Measurements from ENCODE around the gene E4F1. TPM values are rescaled to one million over a fixed set of nuclear protein-coding genes. Genes with fewer than 3 reads are reported as not detected.

Gene E4F1
- total and polyA plus RNA-seq, 10 of the 15 experiments (the other 5 are each of a cell fraction or from before 2014, with no cell fraction given), result 0.23 to 36.5 (median 14.5) TPM

GRCh38 chr16:2204416-2205103, 18.8 kb upstream of the E4F1 start:
- peak overlapping the region; percentile 93 for H3K4me3 ChIP-seq
- H3K9ac ChIP-seq (ENCODE audit: control insufficient read depth, insufficient read depth, low read length), result peak overlapping the region; percentile 78
- ChIA-PET CTCF (interaction anchor here (1.3 kb wide), 1 partner anchor 10 kb away, joined by 6 read pairs; the partner anchor contains the start of gene PGP), RAD21 (ENCODE audit: unreplicated experiment) (interaction anchor here (1.0 kb wide), 1 partner anchor 47 kb away, joined by 3 read pairs; the partner anchor contains the start of gene ECI1), POLR2A (interaction anchor here (0.6 to 1.4 kb wide), 3 partner anchors 9 to 46 kb away, joined by 3 to 5 read pairs (median 3); partner anchors contain the start of gene PGP), SMC1A (ENCODE audit: uncharacterized antibody, unreplicated experiment) (no interaction called here)
- H3K4me2 ChIP-seq (ENCODE audit: control insufficient read depth, insufficient read depth), result peak overlapping the region; percentile 89
- intact Hi-C loops (cut with micrococcal nuclease; ENCODE audit: unreplicated experiment), result loop anchor here (5.0 kb wide), 1 partner anchor 48 kb away; the partner anchor contains the start of gene ECI1
- peak overlapping the region; percentile 96 for H3K27ac ChIP-seq (ENCODE audit: control insufficient read depth, insufficient read depth)
- peak; percentile 11 for ATAC-seq
- DNase-seq (ENCODE audit: low read depth, low spot score), result no peak
- H3K36me3 ChIP-seq (ENCODE audit: control insufficient read depth in 2 of 2, insufficient read depth in 2 of 2, low read length in 1 of 2), result peaks cover 8 to 16% of the 10 kb centered on the region in 2 experiments; a peak in 3 of 4 replicates
- FAIRE-seq, result no peak
- H3K79me2 ChIP-seq (ENCODE audit: control insufficient read depth, insufficient read depth, low read length), result peaks cover 20% of the 10 kb centered on the region
- WGBS (ENCODE audit: insufficient coverage, insufficient replicate concordance, low lambda C conversion rate, missing lambda C conversion rate), result 78% methylated on average over 12 of the region's 13 CpGs
- H3K4me1 ChIP-seq (ENCODE audit: control insufficient read depth, insufficient read depth, low read length), result peaks cover 6% of the 10 kb centered on the region; the same call in 1 of the 2 replicates
- peak overlapping the region; percentile 84 for H2AFZ ChIP-seq (ENCODE audit: control insufficient read depth, low read depth, low read length)
- TF ChIP-seq E2F4 (IDR thresholded peaks at IDR 0.05; ENCODE audit: low read depth, low read length), result 0 out of 2 replicates have a peak, but pooled peaks have one; percentile 6
- TF ChIP-seq NR2F1 (conservative IDR thresholded peaks at IDR 0.05), result no peak
- TSS peak; percentile 74 for BruUV-seq (replicated peaks)
- no peaks in the 10 kb centered on the region for H4K20me1 ChIP-seq (ENCODE audit: control insufficient read depth, insufficient read depth)
- no peaks in the 10 kb centered on the region for H3K27me3 ChIP-seq (replicated peaks in 1 of 2; ENCODE audit: control insufficient read depth in 2 of 2, insufficient read depth in 2 of 2, low read length in 1 of 2)
- in situ Hi-C loops (cut with MboI), result no loop called here
- no peaks in the 10 kb centered on the region for H3K9me3 ChIP-seq (replicated peaks; ENCODE audit: control insufficient read depth, insufficient read depth, low read length)
